ENCODE measurements around the gene PTPN21.
A peak's percentile ranks its signal among the peaks of the same experiment; 100 is the strongest.
"Not testable (repeated sequence)": the region's sequence is repeated elsewhere in the genome, so short reads cannot be mapped to it uniquely, and the experiment has no call there.

Gene PTPN21

DNA sequence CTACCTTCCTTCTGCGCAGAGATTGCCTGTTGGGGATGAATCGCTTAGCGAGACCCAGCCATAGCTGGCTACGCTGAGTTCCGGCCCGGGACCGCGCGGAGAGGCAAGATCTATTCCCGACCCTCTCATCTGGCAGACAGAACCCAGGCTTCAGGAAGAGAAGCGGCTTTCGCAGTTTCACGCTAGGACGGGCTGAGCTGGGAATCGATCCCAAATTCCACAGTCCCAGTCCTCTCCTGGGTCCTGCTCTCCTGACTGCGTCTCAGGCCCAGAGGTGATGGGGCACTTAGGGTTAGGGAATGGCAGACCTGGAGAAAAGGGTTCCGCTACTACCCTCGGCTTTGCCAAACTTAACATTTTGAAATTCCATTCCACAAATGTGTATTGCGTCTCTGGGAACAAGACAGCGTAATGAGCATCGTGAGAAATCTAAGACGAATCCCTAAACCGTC, 2.8 kb downstream of the PTPN21 start:
- peak; percentile 19 for DNase-seq (ENCODE audit: low read depth)

DNA sequence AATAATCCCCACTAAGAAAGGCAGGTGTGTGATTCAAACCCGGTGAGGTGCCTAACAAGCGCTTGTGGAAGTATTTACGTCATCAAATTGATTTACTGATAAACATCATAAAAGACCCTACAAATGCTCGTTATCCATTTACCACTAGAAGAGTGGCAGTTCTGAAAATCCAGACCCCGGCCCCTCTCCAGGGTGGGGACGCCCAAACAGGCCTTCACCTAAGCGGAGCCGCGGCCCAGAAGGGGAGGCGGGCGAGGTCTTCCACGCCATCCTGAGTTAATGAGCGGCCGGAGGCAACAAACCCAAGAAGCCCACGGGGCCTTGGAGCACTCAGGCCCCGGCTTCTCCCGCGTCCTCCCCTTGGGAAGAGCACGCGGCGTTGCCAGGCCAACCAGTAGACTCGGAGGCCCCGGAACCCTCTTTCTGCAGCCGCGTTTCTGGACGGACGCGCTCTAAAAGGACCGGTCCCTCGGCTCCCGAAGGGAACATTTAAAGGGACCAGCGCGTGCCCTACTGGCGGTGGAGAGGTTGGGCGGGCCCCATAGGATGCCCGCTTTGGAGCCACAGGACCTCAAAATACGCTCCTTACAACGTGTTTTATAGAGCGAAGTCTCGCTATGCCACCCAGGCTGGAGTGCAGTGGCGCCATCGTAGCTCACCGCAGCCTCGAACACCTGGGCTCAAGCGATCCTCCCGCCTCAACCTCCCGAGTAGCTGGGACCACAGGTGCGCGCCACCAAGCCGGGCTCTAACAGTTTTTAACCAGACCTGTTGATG, 3.5 kb downstream of the PTPN21 start:
- DNase-seq (ENCODE audit: low read depth), result peak; percentile 87

DNA sequence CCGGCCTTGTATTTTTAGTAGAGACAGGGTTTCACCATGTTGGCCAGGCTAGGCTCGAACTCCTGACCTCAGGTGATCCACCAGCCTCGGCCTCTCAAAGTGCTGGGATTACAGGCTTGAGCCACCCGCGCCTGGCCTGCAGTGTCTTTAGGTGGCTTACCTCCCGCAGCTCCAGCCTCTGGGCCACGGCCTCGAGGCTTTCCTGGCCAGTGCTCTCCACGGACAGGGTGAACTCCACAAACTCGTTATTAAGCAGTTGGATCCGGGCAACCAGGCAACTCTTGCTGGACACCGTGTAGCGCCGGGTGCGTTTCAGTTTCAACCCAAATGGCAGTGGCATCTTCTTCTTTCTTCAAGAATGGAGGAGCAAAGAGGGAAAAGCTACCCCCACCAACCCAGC, 4.7 kb downstream of the PTPN21 start:
- DNase-seq (ENCODE audit: low read depth), result no peak

DNA sequence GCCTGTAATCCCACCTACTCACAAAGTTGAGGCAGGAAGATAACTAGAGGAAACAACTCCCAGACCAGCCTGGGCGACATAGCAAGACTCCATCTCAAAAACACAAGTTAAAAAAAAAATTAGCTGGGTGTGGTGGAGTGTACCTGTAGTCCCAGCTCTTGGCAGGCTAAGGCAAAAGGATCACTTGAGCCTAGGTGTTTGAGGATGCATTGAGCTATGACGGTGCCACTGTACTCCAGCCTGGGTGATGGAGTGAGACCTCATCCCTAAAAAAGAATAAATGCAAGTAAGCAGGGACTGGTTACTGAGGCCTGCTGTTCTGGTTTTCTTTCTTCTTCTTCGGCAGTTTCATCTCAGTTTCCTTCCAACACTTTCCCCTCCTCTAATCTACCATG, 7.4 kb downstream of the PTPN21 start:
- no peak for DNase-seq (ENCODE audit: low read depth)

DNA sequence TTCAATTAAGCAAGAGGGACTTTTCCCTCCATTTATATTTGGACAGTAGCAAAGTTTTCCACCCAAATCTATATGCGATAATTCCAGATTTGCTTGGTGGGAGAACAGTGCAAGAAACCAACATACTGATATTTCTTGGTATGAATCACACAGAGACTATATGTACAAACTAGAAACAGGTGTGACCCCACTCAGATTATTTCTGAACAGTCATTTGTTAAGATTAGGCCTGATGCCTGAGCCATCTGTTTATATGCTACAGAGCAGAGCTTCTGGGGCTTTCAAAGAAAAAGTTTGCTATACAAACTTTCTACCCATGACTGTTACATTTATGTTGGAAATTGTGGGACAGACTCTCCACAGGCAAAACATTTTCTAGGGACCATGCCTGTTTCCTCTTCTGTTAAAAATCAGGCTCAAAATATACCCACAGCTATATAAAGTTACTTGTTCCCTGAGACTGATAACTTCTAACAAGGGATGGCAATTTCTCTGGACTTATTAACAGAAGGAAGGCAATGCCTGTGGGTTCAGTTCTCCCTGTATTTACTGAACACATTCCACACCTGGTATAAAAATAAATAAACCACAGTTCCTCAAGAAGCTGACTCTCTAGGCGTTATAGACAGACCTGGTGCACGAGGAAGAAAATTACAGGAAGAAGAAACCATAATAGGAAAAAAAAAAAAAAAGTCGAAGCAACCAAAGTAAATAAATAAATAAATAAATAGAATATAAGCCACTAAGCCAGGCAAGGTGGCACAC, 8.0 kb downstream of the PTPN21 start:
- no peak for DNase-seq (ENCODE audit: low read depth)

DNA sequence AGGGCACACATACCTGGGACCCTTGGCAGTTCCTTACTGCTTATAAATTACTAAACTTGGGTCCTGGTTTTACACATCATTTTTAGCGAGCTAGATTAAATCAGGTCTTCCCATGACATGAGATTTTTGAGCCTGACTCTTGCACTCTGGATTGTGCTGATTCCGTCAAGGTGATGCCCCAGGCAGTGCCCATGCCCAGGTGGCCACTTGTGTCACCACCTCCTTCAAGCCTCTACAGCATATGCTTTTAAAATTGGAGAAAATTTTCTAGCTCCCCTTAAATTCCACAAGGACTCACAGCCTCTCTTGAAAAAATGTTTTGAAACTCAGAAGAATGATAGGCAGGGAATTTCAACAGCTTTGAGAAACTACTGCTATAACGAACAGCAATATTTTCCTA, 9.6 kb downstream of the PTPN21 start:
- DNase-seq (ENCODE audit: low read depth), result no peak

DNA sequence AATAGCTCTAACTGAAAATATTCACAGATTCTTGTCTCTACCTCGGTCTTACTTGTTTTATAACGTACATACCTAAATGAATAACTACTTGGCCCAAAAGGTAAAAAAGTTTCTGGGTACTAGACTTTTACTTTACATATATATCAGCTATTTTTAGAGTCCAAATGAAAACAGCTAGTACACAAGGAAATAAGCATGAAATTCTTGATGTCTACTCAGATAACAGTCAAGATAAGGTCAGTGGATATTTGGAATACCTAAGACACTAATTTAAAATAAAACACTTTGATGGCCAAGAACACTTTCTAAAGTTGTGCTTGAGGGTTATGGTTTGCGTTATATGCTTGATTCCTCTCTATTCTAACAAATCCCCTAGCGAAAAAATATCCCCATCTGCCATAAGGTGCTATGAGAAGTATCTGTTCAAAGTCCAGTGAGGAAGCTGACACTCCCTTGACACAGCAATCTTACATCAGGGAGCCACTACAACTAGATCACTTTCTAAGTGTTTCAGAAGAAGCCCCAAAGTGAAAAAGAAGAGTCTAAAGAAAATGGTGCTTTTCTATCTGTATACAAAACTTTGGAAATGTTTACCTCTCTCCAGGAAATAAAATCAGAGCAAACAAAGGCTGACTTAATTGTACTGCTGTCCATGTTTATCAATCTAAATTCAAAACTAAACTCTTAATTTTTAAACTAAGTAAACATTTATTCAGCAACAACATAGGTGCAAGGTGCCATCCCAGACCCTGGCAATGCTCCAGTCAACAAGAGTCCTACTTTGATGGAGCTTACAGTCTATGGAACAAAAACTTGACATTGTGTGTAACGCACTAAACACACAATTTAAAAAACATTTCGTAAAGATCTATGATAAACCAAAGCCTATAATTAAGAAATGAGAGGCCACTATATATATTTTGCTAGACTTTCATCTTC, 11.7 kb downstream of the PTPN21 start:
- no peak for DNase-seq (ENCODE audit: low read depth)

DNA sequence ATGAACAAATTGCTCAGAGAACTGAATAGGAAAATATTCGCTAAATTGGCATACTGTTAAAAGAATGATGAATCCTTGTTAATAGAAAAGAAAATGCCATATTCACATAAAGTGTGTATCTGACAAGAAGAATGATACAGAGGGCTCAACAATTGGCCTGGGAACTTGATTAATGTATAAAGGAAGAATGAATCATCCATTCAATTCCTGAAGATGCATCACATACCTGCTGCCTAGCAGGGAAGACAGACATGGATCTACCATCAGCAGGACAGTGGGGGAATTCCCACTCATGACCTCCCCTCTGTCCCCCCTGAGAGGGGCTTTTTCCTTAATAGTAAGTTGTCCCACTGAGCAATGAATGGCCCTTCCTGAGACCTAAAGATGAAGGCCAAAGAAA, 13.5 kb downstream of the PTPN21 start:
- no peak for DNase-seq (ENCODE audit: low read depth)

DNA sequence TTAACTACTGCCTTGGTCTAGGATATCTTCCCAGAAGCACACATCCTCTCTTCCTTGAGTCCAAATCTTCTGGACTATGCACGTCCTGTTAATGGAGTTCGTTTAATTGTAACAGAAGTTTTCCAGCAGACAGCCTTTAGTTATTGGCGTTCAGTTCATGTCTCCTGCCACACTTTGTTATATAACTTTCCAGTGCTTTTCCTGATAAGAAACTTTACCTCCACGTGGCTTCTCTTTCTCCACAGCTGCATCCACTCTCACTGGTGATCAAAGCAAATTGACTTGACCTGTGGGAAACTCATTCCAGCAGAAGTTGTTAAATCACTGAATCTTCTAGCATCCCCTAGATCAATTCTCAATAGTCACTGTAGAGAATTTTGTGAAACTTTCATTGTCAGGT, 19.0 kb downstream of the PTPN21 start:
- no peak for DNase-seq (ENCODE audit: low read depth)

DNA sequence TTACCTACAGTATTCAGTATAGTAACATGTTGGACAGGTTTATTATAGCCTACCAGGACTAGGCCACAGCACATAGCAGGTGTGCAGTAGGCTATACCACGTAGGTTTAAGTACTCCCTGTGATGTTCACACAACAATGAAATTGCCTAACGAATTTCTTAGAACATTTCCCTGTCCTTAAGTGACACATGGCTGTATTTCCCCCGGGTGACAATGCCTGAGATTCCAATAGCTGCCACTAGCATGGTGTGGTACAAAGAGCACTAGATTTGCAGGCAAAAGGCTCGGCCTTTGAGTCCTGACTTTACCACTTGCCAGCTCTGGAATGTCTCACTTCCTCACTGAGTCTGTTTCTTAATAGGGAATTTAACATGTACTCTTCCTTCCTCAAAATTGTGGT, 19.7 kb downstream of the PTPN21 start:
- DNase-seq (ENCODE audit: low read depth), result no peak

DNA sequence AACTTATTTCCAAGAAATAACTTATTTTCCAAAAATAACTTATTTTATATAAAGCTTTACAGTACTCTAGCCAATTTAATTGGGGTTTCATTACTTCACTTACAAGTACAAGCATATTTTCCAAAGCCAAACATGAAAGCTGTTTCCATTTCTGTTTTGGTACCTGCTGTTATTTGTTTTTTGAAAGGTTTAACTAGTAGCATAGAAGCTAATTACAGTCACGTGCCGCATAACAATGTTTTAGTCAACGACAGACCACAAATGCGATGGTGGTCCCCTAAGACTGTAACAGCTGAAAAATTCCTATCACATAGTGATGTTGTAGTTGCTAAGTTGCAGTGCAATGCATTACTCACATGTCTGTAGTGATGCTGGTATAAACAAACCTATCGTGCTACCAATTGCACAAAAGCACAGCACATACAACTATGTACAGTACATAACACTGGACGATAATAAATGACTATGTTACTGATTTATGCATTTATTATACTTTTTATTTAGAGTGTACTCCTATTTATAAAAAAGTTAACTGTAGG, 21.7 kb downstream of the PTPN21 start:
- no peak for DNase-seq (ENCODE audit: low read depth)

DNA sequence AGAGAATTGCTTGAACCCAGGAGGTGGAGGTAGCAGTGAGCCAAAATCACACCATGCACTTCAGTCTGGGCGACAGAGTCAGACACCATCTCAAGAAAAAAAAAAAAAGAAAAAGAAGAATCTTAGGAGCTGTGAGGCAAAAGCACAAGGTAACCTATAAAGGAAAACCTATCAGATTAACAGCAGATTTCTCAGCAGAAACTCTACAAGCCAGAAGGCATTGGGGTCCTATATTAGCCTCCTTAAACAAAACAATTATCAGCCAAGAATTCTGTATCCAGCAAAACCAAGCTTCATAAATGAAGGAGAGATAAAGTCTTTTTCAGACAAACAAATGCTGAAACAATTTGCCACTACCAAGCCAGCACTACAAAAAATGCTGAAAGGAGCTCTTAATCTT, 24.9 kb downstream of the PTPN21 start:
- not testable (repeated sequence) for DNase-seq (ENCODE audit: low read depth)

DNA sequence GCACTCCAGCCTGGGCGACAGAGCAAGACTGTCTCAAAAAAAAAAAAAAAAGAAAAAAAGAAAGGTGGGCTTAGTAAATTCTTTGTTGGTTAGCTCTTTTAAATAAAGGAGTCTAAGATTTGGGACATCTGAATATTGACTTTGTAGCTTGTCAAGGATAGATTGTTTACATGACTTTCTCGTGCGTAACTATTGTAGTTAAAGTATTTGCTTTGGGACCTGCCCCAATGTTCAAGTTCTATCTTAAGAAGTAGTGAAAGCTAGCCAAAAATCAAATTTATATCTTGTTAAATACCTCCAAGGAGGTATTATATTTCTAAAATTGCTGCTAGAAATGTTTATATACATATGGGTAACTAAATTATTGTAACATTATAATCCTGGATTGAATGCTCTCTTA, 32.4 kb downstream of the PTPN21 start:
- DNase-seq (ENCODE audit: low read depth), result no peak

DNA sequence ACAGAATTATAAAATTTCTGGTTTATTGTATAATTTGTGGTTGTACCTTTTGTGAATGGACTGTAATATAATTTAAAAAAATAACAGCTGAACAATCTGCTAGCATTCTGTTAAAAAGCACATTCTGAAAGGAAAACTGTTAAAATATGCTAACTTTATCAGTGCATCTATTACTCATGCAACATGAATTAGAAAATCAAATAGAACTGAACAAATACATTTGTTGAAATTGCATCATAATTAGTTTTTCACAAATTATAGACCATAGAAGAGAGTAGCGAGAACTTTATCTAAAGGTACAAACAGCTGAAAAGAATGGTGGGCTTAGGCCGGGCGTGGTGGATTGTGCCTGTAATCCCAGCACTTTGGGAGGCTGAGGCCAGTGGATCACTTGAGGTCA, 33.0 kb downstream of the PTPN21 start:
- no peak for DNase-seq (ENCODE audit: low read depth)

DNA sequence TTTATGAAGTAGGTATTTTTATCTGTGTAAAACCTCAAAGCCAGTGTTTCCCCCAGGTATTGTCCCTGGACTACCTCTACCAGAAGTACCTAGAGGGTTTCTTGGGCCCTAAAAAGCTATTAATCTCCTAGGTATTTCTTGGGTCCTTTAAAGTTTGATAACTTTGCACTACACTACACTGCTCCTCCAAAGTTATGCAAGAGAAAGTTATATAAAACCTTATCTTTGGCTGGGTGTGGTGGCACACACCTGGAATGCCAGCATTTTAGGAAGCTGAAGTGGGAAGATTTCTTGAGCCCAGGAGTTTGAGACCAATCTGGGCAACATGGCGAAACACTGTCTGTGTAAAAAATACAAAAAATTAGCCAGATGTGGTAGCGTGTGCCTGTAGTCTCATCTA, 34.9 kb downstream of the PTPN21 start:
- no peak for DNase-seq (ENCODE audit: low read depth)

DNA sequence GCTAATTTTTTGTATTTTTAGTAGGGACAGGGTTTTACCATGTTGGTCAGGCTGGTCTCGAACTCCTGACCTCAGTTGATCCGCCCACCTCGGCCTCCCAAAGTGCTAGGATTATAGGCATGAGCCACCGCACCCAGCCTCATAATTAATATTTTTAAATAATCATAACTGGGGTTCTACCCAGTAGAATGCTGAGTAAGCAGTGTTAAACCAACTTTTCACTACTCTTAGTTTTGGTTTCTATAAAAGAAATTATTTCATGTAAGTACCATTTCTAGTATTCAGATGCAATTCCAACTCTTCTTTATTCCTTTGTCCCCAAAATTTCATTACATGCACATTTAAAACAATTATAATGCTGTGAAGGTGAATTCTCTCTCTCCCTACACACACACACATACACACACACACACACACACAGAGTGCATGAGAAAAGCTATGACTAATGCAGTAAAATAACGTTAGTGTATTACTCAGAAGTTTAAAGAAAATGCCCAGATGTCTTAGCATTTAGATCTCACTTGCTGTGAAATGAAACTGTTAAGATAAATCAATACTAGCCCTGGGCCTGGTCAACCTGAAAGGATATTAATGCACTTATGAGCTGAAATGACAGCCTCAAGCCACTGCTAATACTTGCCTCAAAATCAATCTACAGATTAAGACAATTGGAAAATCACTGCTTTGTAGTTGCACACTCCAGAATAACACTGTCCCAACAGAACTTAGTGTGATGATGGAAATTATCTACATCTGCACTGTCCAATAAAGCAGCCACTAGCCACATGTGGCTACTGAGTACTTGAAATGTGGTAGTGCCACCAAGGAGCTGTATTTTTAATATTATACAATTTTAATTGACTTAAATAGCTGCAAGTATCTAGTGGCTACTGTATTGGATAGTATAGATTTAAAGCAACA, 36.0 kb downstream of the PTPN21 start:
- peak; percentile 47 for DNase-seq (ENCODE audit: low read depth)

DNA sequence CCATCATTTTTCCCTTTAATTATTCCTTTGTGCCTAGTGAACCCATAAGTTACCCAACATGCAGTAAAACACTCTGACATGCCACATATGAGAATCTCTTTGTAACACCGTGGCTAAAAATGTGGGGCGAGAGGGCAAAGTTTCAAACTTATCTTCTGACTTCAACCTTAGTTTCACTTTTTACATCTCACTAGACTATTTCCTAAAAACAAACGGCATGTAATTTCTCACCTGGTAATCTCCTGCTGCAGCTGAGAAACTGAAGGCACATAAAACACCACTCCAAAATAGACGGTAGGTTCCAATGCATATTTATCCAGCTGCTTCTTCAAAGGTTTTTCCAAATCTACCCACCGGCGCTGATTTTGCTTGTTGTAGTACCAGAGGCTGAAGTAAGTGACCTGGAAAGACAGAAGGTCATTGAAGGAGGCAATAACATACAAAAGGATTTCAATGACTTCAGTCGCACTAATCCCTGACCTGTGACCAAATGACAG, 37.9 kb downstream of the PTPN21 start:
- DNase-seq (ENCODE audit: low read depth), result no peak

DNA sequence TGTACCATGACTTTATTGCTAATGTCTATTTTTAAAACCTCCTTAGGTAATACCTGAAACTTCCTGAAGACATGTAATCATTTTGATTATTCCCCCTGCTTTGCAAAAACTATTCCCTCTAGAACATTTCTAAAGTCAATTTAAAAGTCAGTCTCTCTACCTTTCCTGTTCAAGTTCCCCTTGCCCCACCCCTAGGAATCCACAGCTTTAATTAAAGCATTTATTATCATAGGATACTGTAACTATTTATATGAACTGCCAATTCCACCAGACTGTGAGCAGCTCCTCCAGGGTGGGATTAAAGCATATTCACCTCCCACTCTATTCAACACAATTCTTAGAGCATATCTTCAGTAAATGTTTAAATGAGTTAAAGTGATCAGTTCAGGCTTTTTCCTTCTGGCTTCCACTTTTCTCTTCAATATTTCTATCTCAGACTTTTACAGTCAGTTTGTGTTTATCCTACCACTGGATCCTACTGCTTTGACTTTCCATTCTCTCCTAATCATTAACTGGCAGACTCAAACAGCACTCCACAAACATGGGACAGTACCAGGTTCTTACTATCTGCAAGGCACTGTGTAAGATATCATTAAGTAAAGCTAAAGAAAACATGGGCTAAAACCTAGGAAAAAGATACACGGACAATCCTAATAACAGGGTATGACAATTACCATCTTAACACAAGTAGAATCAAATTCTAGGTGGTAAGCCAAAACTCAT, 39.1 kb downstream of the PTPN21 start:
- DNase-seq (ENCODE audit: low read depth), result no peak

DNA sequence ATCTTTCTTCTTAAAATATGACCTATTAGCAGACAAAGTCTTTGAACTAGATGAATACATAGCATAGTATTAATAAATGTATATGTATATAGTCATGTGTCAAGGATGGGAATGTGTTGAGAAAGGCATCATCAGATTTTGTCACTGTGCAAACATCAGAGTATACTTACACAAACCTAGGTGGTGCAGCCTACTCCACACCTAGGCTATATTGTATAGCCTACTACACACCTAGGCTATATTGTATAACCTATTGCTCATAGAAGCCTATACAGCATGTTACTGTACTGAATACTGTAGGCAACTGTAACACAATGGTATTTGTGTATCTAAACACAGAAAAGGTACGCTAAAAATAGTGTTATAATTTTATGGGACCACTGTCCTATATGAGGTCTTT, 47.6 kb downstream of the PTPN21 start:
- DNase-seq (ENCODE audit: low read depth), result no peak

DNA sequence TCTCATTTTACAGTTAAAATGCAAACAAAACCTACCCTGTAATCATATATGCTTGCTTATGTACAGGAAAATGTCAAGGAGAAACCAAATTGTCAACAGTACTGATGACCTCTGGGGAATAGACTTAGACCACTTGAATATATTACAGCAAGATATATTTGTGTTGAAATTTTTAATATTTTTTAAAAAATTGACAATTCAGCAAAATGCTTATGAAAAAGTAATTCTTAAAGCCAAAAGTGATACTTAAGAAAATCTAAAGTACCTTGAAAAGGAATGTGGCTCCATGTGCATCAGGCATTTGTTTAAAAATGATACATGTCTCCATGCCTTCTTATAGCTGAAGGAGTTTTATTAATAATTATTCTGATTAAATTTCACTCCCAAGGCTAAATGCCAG, 49.2 kb downstream of the PTPN21 start:
- DNase-seq (ENCODE audit: low read depth), result no peak

All from fibroblast of gingiva (primary cell).